Mesenchymal stem cell (in vitro differentiated cells and primary cell): ENCODE measurements around the gene TEKT3.

Source experiments
- DNase-seq: peaks from one replicate; pipeline ENCODE4 v3.0.0-alpha.2; 2013
- H2AFZ ChIP-seq: one replicate; pipeline ENCODE4 v1.6.1; 2013; ENCODE audit warnings: low read depth, mild to moderate bottlenecking, control low read depth, inconsistent platforms, low read length, moderate library complexity
- H2AK5ac ChIP-seq: 2 replicates; pipeline ENCODE4 v1.6.1; 2013; ENCODE audit warnings: low read length, moderate library complexity, mild to moderate bottlenecking, inconsistent platforms; ENCODE audit not compliant: severe bottlenecking
- H2BK120ac ChIP-seq: one replicate; pipeline ENCODE4 v1.6.1; 2013; ENCODE audit warnings: low read depth, mild to moderate bottlenecking, inconsistent platforms, low read length, moderate library complexity
- H2BK12ac ChIP-seq, 2 experiments: one replicate each; pipeline ENCODE4 v1.6.1; 2013; ENCODE audit warnings: inconsistent platforms in 2 of 2, low read length in 2 of 2, mild to moderate bottlenecking in 2 of 2, moderate library complexity in 2 of 2, control low read depth in 1 of 2
- H2BK15ac ChIP-seq: one replicate; pipeline ENCODE4 v1.6.1; 2013; ENCODE audit warnings: mild to moderate bottlenecking, low read depth, inconsistent platforms; ENCODE audit not compliant: poor library complexity, severe bottlenecking
- H2BK5ac ChIP-seq: 2 replicates; pipeline ENCODE4 v1.6.1; 2013; ENCODE audit warnings: low read depth, mild to moderate bottlenecking, low read length, control low read depth, inconsistent platforms; ENCODE audit not compliant: poor library complexity, severe bottlenecking
- H3K14ac ChIP-seq, 2 experiments: one replicate each; pipeline ENCODE4 v1.6.1; 2013; ENCODE audit warnings: inconsistent platforms in 2 of 2, low read length in 2 of 2, control low read depth in 1 of 2, mild to moderate bottlenecking in 1 of 2, moderate library complexity in 1 of 2
- H3K18ac ChIP-seq, 2 experiments: one replicate each; pipeline ENCODE4 v1.6.1; 2013; ENCODE audit warnings: inconsistent platforms in 2 of 2, low read length in 2 of 2, control low read depth in 1 of 2, low read depth in 1 of 2, mild to moderate bottlenecking in 1 of 2
- H3K23ac ChIP-seq, 2 experiments: one replicate each; pipeline ENCODE4 v1.6.1; 2013; ENCODE audit warnings: inconsistent platforms in 2 of 2, low read length in 2 of 2, mild to moderate bottlenecking in 2 of 2, moderate library complexity in 2 of 2, control low read depth in 1 of 2
- H3K27ac ChIP-seq: 2 replicates; pipeline ENCODE4 v1.5.1; 2013; ENCODE audit warnings: mild to moderate bottlenecking, moderate library complexity, low read length, control low read depth, inconsistent platforms; ENCODE audit not compliant: poor library complexity, severe bottlenecking
- H3K27me3 ChIP-seq, 2 experiments: 2 replicates each; pipeline versions ENCODE4 v1.6.1 to v1.7.0; 2013; ENCODE audit warnings: low read length in 2 of 2, mild to moderate bottlenecking in 2 of 2, moderate library complexity in 2 of 2, control low read depth in 1 of 2, inconsistent platforms in 1 of 2; ENCODE audit not compliant: control insufficient read depth in 1 of 2, insufficient read depth in 1 of 2
- H3K36me3 ChIP-seq, 2 experiments: 2 replicates each; pipeline versions ENCODE4 v1.6.1 to v1.7.0; 2013; ENCODE audit warnings: low read length in 2 of 2, control low read depth in 1 of 2, inconsistent platforms in 1 of 2, low read depth in 1 of 2, mild to moderate bottlenecking in 1 of 2; ENCODE audit not compliant: insufficient read depth in 2 of 2, control insufficient read depth in 1 of 2
- H3K4ac ChIP-seq, 2 experiments: one replicate each; pipeline ENCODE4 v1.6.1; 2013; ENCODE audit warnings: inconsistent platforms in 2 of 2, low read length in 2 of 2, mild to moderate bottlenecking in 2 of 2, moderate library complexity in 2 of 2, control low read depth in 1 of 2, low read depth in 1 of 2
- H3K4me1 ChIP-seq: 2 replicates; pipeline ENCODE4 v1.6.1; 2013; ENCODE audit warnings: low read depth, low read length, control low read depth; ENCODE audit not compliant: control insufficient read depth, insufficient read depth
- H3K4me2 ChIP-seq: 2 replicates; pipeline ENCODE4 v1.6.1; 2013; ENCODE audit warnings: low read length, mild to moderate bottlenecking, inconsistent platforms; ENCODE audit not compliant: poor library complexity, severe bottlenecking
- H3K4me3 ChIP-seq, 2 experiments: 2 replicates each; pipeline versions ENCODE4 v1.5.1 to v1.7.0; 2013; ENCODE audit warnings: low read length in 2 of 2, mild to moderate bottlenecking in 2 of 2, control low read depth in 1 of 2, low read depth in 1 of 2; ENCODE audit not compliant: insufficient read depth in 1 of 2
- H3K79me1 ChIP-seq: replicated peaks from 2 replicates; pipeline ENCODE4 v1.6.1; 2013; ENCODE audit warnings: mild to moderate bottlenecking, control low read depth, low read length, inconsistent platforms; ENCODE audit not compliant: poor library complexity, severe bottlenecking
- H3K9ac ChIP-seq: 2 replicates; pipeline ENCODE4 v1.7.0; 2013; ENCODE audit warnings: mild to moderate bottlenecking, low read length, moderate library complexity
- H3K9me3 ChIP-seq: 2 replicates; pipeline ENCODE4 v1.7.0; 2013; ENCODE audit warnings: mild to moderate bottlenecking, low read length; ENCODE audit not compliant: control insufficient read depth
- H4K8ac ChIP-seq: one replicate; pipeline ENCODE4 v1.6.1; 2013; ENCODE audit warnings: inconsistent platforms, mild to moderate bottlenecking, low read length, moderate library complexity
- H4K91ac ChIP-seq: one replicate; pipeline ENCODE4 v1.6.1; 2013; ENCODE audit warnings: mild to moderate bottlenecking, low read length, inconsistent platforms
- WGBS: methylation state at CpG from one replicate; pipeline ENCODE4 v1.1.7; 2013; ENCODE audit warnings: mixed read lengths; 5-methylcytosine and 5-hydroxymethylcytosine counted together

The TEKT3 gene

GRCh38 chr17:15311996-15312395, 29.4 kb downstream of the TEKT3 start:
- no peak overlapping the region for H2AFZ ChIP-seq
- H3K9me3 ChIP-seq = peaks cover 4% of the 10 kb centered on the region
- H2BK12ac ChIP-seq = no peak overlapping the region
- H3K36me3 ChIP-seq = no peaks in the 10 kb centered on the region
- H2BK5ac ChIP-seq = no peak overlapping the region
- no peak overlapping the region for H4K91ac ChIP-seq
- no peak overlapping the region for H3K4ac ChIP-seq
- H3K79me1 ChIP-seq = no peaks in the 10 kb centered on the region
- no peak overlapping the region for H3K4me2 ChIP-seq
- WGBS = 88% methylated on average over 5 of the region's 5 CpGs
- peaks cover 0 to 3% of the 10 kb centered on the region in 2 experiments for H3K27me3 ChIP-seq
- H2AK5ac ChIP-seq = no peak overlapping the region
- no peak overlapping the region for H3K14ac ChIP-seq
- no peak overlapping the region for H3K9ac ChIP-seq
- no peak for DNase-seq
- H4K8ac ChIP-seq = no peak overlapping the region
- no peak overlapping the region for H3K18ac ChIP-seq
- no peak overlapping the region for H2BK120ac ChIP-seq
- no peak overlapping the region for H3K23ac ChIP-seq
- H2BK15ac ChIP-seq = no peak overlapping the region
- no peak overlapping the region for H3K27ac ChIP-seq
- no peak overlapping the region for H3K4me3 ChIP-seq
- H3K4me1 ChIP-seq = no peaks in the 10 kb centered on the region

GRCh38 chr17:15309793-15310192, 31.6 kb downstream of the TEKT3 start:
- WGBS = 82% methylated on average over 3 of the region's 3 CpGs
- H3K9me3 ChIP-seq = peaks cover 4% of the 10 kb centered on the region

DNA sequence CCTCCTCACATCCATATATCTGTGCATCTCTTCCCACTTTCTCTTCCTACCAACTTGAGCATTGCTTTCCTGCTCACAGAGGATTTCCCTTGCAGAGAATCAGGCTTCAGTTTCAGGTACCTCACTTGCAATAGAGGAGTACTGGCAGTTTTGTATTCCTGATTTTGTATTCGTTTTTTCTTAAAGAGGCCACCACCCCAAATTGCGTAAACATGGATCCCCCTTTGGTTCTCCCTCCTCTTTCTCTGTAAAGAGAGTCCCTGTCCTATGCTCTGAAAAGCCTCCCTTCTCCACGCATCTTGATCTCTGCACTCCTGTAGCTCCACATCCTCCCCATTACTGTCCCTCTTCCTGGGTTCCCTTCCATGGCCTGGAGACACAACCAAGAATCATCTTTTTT, 32.2 kb downstream of the TEKT3 start:
- 97% methylated on average over 3 of the region's 3 CpGs for WGBS
- H3K27ac ChIP-seq = no peak overlapping the region
- H2BK5ac ChIP-seq = no peak overlapping the region

More at GRCh38 chr17:15309793-15310192, 31.6 kb downstream of the TEKT3 start:
- Histone ChIP-seq H3K27me3 (peaks cover 0 to 3% of the 10 kb centered on the region in 2 experiments), H2BK120ac (no peak overlapping the region), H2BK12ac (no peak overlapping the region), H2BK5ac (no peak overlapping the region), H3K4me1 (no peaks in the 10 kb centered on the region), H3K27ac (no peak overlapping the region), H3K79me1 (no peaks in the 10 kb centered on the region), H3K14ac (no peak overlapping the region), H3K36me3 (no peaks in the 10 kb centered on the region), H3K9ac (no peak overlapping the region), H3K23ac (no peak overlapping the region), H3K18ac (no peak overlapping the region), H3K4me3 (no peak overlapping the region), H3K4me2 (no peak overlapping the region), H4K8ac (no peak overlapping the region), H4K91ac (no peak overlapping the region), H2AFZ (no peak overlapping the region), H2BK15ac (no peak overlapping the region), H2AK5ac (no peak overlapping the region), H3K4ac (no peak overlapping the region)
- DNase-seq = no peak

DNA sequence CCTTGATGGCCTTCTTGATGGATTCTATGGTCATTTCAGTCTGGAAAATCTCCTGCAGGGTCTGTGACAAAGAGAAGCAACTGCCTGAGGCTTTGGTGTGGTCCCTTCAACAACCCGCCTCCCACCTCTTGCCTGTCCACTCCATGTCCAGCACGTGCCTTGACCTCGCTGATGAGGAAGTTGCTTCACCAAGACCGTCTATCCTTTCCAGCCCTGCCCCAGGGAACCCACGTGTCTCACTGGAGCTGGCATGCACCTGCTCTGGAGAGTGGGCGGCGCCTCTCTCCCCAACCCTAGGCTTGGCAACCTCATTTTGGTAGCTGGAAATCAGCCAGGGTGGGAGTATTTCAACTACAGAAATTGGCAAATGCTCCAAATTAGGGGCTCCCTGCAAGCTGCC, 32.6 kb downstream of the TEKT3 start:
- Histone ChIP-seq H3K79me1 (no peaks in the 10 kb centered on the region), H3K9me3 (peaks cover 4% of the 10 kb centered on the region), H3K27me3 (no peaks in the 10 kb centered on the region), H3K4me2 (no peak overlapping the region), H3K14ac (no peak overlapping the region), H2AFZ (no peak overlapping the region), H3K27ac (no peak overlapping the region), H3K4me1 (peaks cover 2% of the 10 kb centered on the region), H2BK15ac (no peak overlapping the region), H3K36me3 (no peaks in the 10 kb centered on the region), H2AK5ac (no peak overlapping the region), H3K18ac (no peak overlapping the region), H3K23ac (no peak overlapping the region), H4K8ac (no peak overlapping the region), H4K91ac (no peak overlapping the region), H2BK120ac (no peak overlapping the region), H3K9ac (no peak overlapping the region), H3K4me3 (no peak overlapping the region), H2BK5ac (no peak overlapping the region), H2BK12ac (no peak overlapping the region), H3K4ac (no peak overlapping the region)
- DNase-seq = no peak
- WGBS = 91% methylated on average over 7 of the region's 7 CpGs

More for the DNA sequence above, 32.2 kb downstream of the TEKT3 start:
- Histone ChIP-seq H2BK12ac (no peak overlapping the region), H2BK15ac (no peak overlapping the region), H3K9me3 (peaks cover 4% of the 10 kb centered on the region), H3K14ac (no peak overlapping the region), H3K4ac (no peak overlapping the region), H2AFZ (no peak overlapping the region), H3K4me1 (no peaks in the 10 kb centered on the region), H3K36me3 (no peaks in the 10 kb centered on the region), H4K8ac (no peak overlapping the region), H3K23ac (no peak overlapping the region), H3K27me3 (peaks cover 0 to 3% of the 10 kb centered on the region in 2 experiments), H4K91ac (no peak overlapping the region), H3K18ac (no peak overlapping the region), H3K4me3 (no peak overlapping the region), H2BK120ac (no peak overlapping the region), H3K9ac (no peak overlapping the region), H2AK5ac (no peak overlapping the region), H3K79me1 (no peaks in the 10 kb centered on the region), H3K4me2 (no peak overlapping the region)
- DNase-seq = no peak
